GM23248 (cell line): ENCODE measurements around the gene STK31. TPM values are rescaled to one million over a fixed set of nuclear protein-coding genes. Genes with fewer than 3 reads are reported as not detected.
A peak's percentile ranks its signal among the peaks of the same experiment; 100 is the strongest.

Experiments
- DNase-seq: peaks from one replicate; pipeline ENCODE4 v3.0.0-alpha.2; 2015
- H2AFZ ChIP-seq: fragments of 200-600 bp; sonication (generic); 2 replicates; pipeline ENCODE4 v1.6.1; 2016; ENCODE audit warnings: antibody characterized with exemption
- H3F3A ChIP-seq: fragments of 200-600 bp; sonication (generic); 2 replicates; pipeline ENCODE4 v1.6.1; 2016; ENCODE audit warnings: mild to moderate bottlenecking, antibody characterized with exemption, mixed run types; ENCODE audit not compliant: insufficient read depth
- H3K27ac ChIP-seq: fragments of 200-600 bp; sonication (generic); 2 replicates; pipeline ENCODE4 v1.5.1; 2016; ENCODE audit warnings: mild to moderate bottlenecking
- H3K27me3 ChIP-seq: fragments of 200-600 bp; sonication (generic); replicated peaks from 2 replicates; pipeline ENCODE4 v1.6.1; 2016; ENCODE audit warnings: mild to moderate bottlenecking; ENCODE audit not compliant: insufficient read depth
- H3K36me3 ChIP-seq: fragments of 200-600 bp; sonication (generic); 2 replicates; pipeline ENCODE4 v1.6.1; 2016; ENCODE audit warnings: low read depth, mild to moderate bottlenecking
- H3K4me1 ChIP-seq: fragments of 200-600 bp; sonication (generic); 2 replicates; pipeline ENCODE4 v1.6.1; 2016; ENCODE audit warnings: mild to moderate bottlenecking; ENCODE audit not compliant: insufficient read depth
- H3K4me2 ChIP-seq: fragments of 200-600 bp; sonication (generic); one replicate; pipeline ENCODE4 v1.6.1; 2016; ENCODE audit warnings: mild to moderate bottlenecking; ENCODE audit not compliant: unreplicated experiment
- H3K4me3 ChIP-seq: fragments of 200-600 bp; sonication (generic); 2 replicates; pipeline ENCODE4 v1.5.1; 2016; ENCODE audit warnings: mild to moderate bottlenecking
- H3K79me2 ChIP-seq: fragments of 200-600 bp; sonication (generic); 2 replicates; pipeline ENCODE4 v1.6.1; 2016; ENCODE audit warnings: mild to moderate bottlenecking; ENCODE audit not compliant: insufficient read depth
- H3K9ac ChIP-seq: fragments of 200-600 bp; sonication (generic); 2 replicates; pipeline ENCODE4 v1.6.1; 2016; ENCODE audit warnings: mild to moderate bottlenecking
- H3K9me2 ChIP-seq: fragments of 200-600 bp; sonication (generic); 2 replicates; pipeline ENCODE4 v1.6.1; 2016; ENCODE audit warnings: mixed run types, mild to moderate bottlenecking, moderate library complexity; ENCODE audit not compliant: insufficient read depth
- H3K9me3 ChIP-seq: fragments of 200-600 bp; sonication (generic); one replicate; pipeline ENCODE4 v1.6.1; 2017; ENCODE audit warnings: low read depth
- H4K20me1 ChIP-seq: fragments of 200-600 bp; sonication (generic); 2 replicates; pipeline ENCODE4 v1.6.0; 2016; ENCODE audit not compliant: insufficient read depth
- EZH2 ChIP-seq: fragments of 200-600 bp; sonication (generic); IDR thresholded peaks from 2 replicates; pipeline ENCODE4 v1.6.1; 2018; ENCODE audit warnings: antibody characterized with exemption, mild to moderate bottlenecking; ENCODE audit not compliant: insufficient read depth, poor library complexity, severe bottlenecking
- EZH2phosphoT487 ChIP-seq: fragments of 200-600 bp; sonication (generic); IDR thresholded peaks from 2 replicates; pipeline ENCODE4 v1.6.1; 2018; ENCODE audit warnings: antibody characterized with exemption, moderate library complexity, mild to moderate bottlenecking, low read depth; ENCODE audit not compliant: insufficient read depth
- WGBS, 2 experiments: methylation state at CpG; one replicate each; pipeline ENCODE4 v1.1.6; 2015 to 2017; ENCODE audit warnings: low lambda C conversion rate in 2 of 2, low coverage in 1 of 2; ENCODE audit errors: missing lambda C conversion rate in 2 of 2; 5-methylcytosine and 5-hydroxymethylcytosine counted together
- in situ Hi-C: fragments of 300-500 bp; cut with MboI; formaldehyde crosslinking; loops from 2 replicates; pipeline ENCODE4 v1.15.0; 2020
- polyA plus RNA-seq: library from polyadenylated mRNA; unstranded; fragments of >200 nt; fragmentation: Nextera tagmentation; extraction: Ambion mirVana; gene quantifications from 2 replicates; pipeline ENCODE4 v1.2.1, GENCODE V29; 2016
- total RNA-seq: library from RNA; depleted of rRNA; stranded (reverse); fragments of >200 nt; shearing (Covaris generic); gene quantifications from 2 replicates; pipeline ENCODE4 v1.2.3, GENCODE V29; 2014

The STK31 gene
- total and polyA plus RNA-seq, 2 experiments from 2014 or later: not detected

DNA sequence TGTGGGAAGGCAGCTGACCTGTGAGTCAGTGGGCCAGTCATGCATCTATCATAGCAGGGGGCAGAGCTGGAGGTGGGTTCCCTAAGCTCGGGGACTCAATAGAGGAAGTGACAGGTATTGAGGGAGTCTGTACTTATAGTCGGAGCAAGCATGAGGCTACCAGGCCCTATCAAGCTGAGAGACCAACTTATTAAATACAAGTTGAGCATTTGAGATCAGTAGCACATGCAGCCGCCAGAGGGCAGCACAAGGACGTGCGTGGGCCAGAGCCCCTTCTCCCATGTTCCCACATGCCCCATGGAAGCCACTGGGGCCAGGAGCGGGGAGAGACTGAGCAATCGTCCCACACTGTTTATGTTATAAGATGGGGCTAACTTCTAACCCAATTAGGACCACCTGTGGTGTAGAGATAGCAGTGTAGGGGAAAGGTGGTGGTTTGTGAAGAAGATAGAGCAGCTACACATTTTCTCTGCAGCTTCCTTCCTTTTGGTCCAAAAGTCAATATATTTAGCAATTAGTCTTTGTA lies 13.0 kb upstream of the STK31 start:
- no peak overlapping the region for H3K4me2 ChIP-seq
- H2AFZ ChIP-seq: peak overlapping the region; percentile 46; the same call in 1 of the 2 replicates
- no peaks in the 10 kb centered on the region for H3K36me3 ChIP-seq
- in situ Hi-C loops: no loop called here
- no peak overlapping the region for H3K4me3 ChIP-seq
- H3F3A ChIP-seq: no peaks in the 10 kb centered on the region
- no peaks in the 10 kb centered on the region for H3K79me2 ChIP-seq
- no peak overlapping the region for H3K27ac ChIP-seq
- H3K27me3 ChIP-seq: no peaks in the 10 kb centered on the region
- no peaks in the 10 kb centered on the region for H3K9me3 ChIP-seq
- no peaks in the 10 kb centered on the region for H3K9me2 ChIP-seq
- no peak for TF ChIP-seq EZH2
- no peak for TF ChIP-seq EZH2phosphoT487
- DNase-seq: peak; percentile 58
- WGBS, 2 experiments: 23 to 31% methylated on average over 6 to 7 of the region's 7 CpGs
- H4K20me1 ChIP-seq: no peaks in the 10 kb centered on the region
- H3K9ac ChIP-seq: no peak overlapping the region
- H3K4me1 ChIP-seq: no peaks in the 10 kb centered on the region

DNA sequence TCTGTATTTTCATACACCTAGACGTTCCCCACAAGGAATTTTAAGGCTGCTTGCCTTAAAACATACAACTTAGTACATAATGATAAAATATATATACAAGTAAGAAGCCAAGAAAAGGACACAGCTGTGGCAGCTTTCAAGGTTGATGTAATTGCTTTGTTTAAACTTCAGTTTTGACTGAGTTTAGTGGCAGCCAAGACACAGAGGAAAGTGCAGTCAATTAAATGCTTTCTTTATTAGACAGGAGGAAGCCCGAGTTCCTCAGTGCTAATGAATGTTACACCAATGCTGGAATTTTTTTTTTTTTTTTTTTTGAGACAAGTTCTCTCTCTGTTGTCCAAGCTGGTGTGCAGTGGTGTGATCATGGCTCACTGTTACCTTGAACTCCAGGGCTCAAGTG lies 11.2 kb upstream of the STK31 start:
- no peaks in the 10 kb centered on the region for H3F3A ChIP-seq
- H3K27ac ChIP-seq: no peak overlapping the region
- 44 to 61% methylated on average over 2 of the region's 2 CpGs for WGBS, 2 experiments
- H3K9me3 ChIP-seq: no peaks in the 10 kb centered on the region
- no peaks in the 10 kb centered on the region for H3K36me3 ChIP-seq
- no peaks in the 10 kb centered on the region for H3K4me1 ChIP-seq
- no peaks in the 10 kb centered on the region for H3K27me3 ChIP-seq
- H3K9me2 ChIP-seq: no peaks in the 10 kb centered on the region
- H2AFZ ChIP-seq: no peak overlapping the region
- no peak for TF ChIP-seq EZH2phosphoT487
- no peak for TF ChIP-seq EZH2
- H3K9ac ChIP-seq: no peak overlapping the region
- no peak for DNase-seq
- in situ Hi-C loops: no loop called here
- H3K79me2 ChIP-seq: no peaks in the 10 kb centered on the region
- no peak overlapping the region for H3K4me3 ChIP-seq
- no peak overlapping the region for H3K4me2 ChIP-seq
- no peaks in the 10 kb centered on the region for H4K20me1 ChIP-seq

DNA sequence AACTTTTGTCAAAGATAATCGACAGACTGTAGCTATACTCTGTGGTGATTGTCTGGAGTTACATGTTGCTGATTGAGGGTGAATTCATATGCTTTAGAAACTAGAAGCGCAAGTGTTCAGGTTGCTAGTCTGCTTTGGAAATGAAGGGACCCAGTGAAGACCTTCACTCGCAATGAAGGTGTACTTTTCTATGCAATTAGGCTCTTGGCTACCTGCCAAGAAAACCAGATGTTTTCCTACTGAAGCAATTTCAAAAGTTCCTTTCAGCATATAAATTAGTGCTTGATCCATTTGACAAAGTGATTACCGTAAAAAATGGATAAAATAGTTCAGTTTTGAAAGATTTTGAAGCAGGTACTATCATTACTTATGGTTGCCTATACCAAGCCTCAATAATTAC lies 10.0 kb upstream of the STK31 start:
- H3K4me3 ChIP-seq: no peak overlapping the region
- TF ChIP-seq EZH2 (no peak), EZH2phosphoT487 (no peak)
- no peaks in the 10 kb centered on the region for H3K9me2 ChIP-seq
- no peaks in the 10 kb centered on the region for H3F3A ChIP-seq
- H4K20me1 ChIP-seq: no peaks in the 10 kb centered on the region
- no peak overlapping the region for H3K27ac ChIP-seq
- H3K79me2 ChIP-seq: no peaks in the 10 kb centered on the region
- H3K9me3 ChIP-seq: no peaks in the 10 kb centered on the region
- H3K36me3 ChIP-seq: no peaks in the 10 kb centered on the region
- DNase-seq: no peak
- H3K27me3 ChIP-seq: no peaks in the 10 kb centered on the region
- H3K4me1 ChIP-seq: no peaks in the 10 kb centered on the region
- WGBS, 2 experiments: 76 to 80% methylated on average over 4 of the region's 4 CpGs
- in situ Hi-C loops: no loop called here
- no peak overlapping the region for H2AFZ ChIP-seq
- H3K4me2 ChIP-seq: no peak overlapping the region
- no peak overlapping the region for H3K9ac ChIP-seq

DNA sequence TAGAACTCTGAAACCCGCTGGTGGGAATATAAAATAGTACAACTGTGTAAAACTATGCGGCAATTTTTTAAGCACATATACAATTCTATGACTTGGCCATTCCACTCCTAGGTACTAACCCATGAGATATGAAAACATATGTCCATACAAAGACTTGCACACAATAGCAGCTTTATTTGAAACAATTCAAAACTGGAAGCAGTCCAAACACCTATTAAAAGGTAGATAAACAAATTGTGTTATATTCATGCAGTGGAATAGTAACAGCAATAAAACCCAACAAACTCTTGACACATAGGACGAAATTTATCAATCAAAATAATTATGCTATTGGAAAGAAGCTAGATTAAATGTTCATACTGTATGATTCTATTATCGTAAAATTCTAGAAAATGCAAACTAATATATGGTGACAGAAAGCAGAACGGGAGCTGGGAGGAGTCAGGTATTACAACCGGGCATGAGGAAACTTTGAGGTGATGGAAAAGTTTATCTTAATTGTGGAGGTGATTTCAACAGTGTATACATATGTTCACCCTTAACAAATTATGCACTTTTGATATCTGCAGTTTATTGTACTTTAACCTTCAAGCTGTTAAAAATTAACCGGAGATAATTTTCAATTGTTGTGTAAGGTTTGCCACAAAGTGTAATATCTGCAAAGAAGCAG lies 803 bp upstream of the STK31 start:
- Histone ChIP-seq H3K27ac (no peak overlapping the region), H3K4me2 (no peak overlapping the region), H3K9me2 (no peaks in the 10 kb centered on the region), H3F3A (peaks cover 3% of the 10 kb centered on the region; the same call in 1 of the 2 replicates), H2AFZ (no peak overlapping the region), H3K9me3 (no peaks in the 10 kb centered on the region), H3K9ac (no peak overlapping the region), H4K20me1 (no peaks in the 10 kb centered on the region), H3K36me3 (no peaks in the 10 kb centered on the region), H3K4me3 (no peak overlapping the region), H3K79me2 (no peaks in the 10 kb centered on the region), H3K4me1 (peaks cover 12% of the 10 kb centered on the region), H3K27me3 (no peaks in the 10 kb centered on the region)
- no peak for DNase-seq
- 85 to 87% methylated on average over 7 of the region's 7 CpGs for WGBS, 2 experiments
- in situ Hi-C loops: no loop called here
- TF ChIP-seq EZH2 (no peak), EZH2phosphoT487 (no peak)
